Astrocyte (in vitro differentiated cells and primary cell): ENCODE measurements around the gene CCDC102A. TPM values are rescaled to one million over a fixed set of nuclear protein-coding genes. Genes with fewer than 3 reads are reported as not detected.

Source experiments
- DNase-seq: peaks from one replicate; pipeline ENCODE4 v3.0.0-alpha.2; 2010; ENCODE audit warnings: low read depth
- FAIRE-seq: peaks from 2 replicates; lab custom pipeline; 2011; peaks lifted over from hg19 to GRCh38; lab: Jason Lieb, UNC
- H2AFZ ChIP-seq: 2 replicates; pipeline ENCODE4 v1.6.0; 2012; ENCODE audit warnings: low read depth, low read length, inconsistent platforms
- H3K27ac ChIP-seq: 2 replicates; pipeline ENCODE4 v1.5.1; 2011; ENCODE audit warnings: low read depth, low read length, inconsistent platforms
- H3K27me3 ChIP-seq: 2 replicates; pipeline ENCODE4 v1.6.0; 2011; ENCODE audit warnings: low read length, inconsistent platforms; ENCODE audit not compliant: insufficient read depth
- H3K36me3 ChIP-seq: 2 replicates; pipeline ENCODE4 v1.5.1; 2011; ENCODE audit warnings: low read length, inconsistent platforms; ENCODE audit not compliant: insufficient read depth
- H3K4me1 ChIP-seq: 2 replicates; pipeline ENCODE4 v1.5.1; 2011; ENCODE audit warnings: low read length, inconsistent platforms; ENCODE audit not compliant: insufficient read depth
- H3K4me2 ChIP-seq: 2 replicates; pipeline ENCODE4 v1.6.0; 2012; ENCODE audit warnings: low read length, inconsistent platforms
- H3K4me3 ChIP-seq: 2 replicates; pipeline ENCODE4 v1.5.1; 2011; ENCODE audit warnings: low read depth, mild to moderate bottlenecking, low read length, inconsistent platforms; ENCODE audit not compliant: insufficient read depth
- H3K79me2 ChIP-seq: 2 replicates; pipeline ENCODE4 v1.6.0; 2012; ENCODE audit warnings: mild to moderate bottlenecking, low read length, inconsistent platforms; ENCODE audit not compliant: insufficient read depth
- H3K9ac ChIP-seq: 2 replicates; pipeline ENCODE4 v1.6.0; 2012; ENCODE audit warnings: mild to moderate bottlenecking, low read length, inconsistent platforms
- H3K9me3 ChIP-seq: 2 replicates; pipeline ENCODE4 v1.5.1; 2012; ENCODE audit warnings: low read depth, mild to moderate bottlenecking, low read length, inconsistent platforms; ENCODE audit not compliant: insufficient read depth
- H4K20me1 ChIP-seq: 2 replicates; pipeline ENCODE4 v1.6.0; 2012; ENCODE audit warnings: low read length, inconsistent platforms; ENCODE audit not compliant: insufficient read depth
- H3K27ac Mint-ChIP-seq: one replicate; pipeline ENCODE4 v1.8.0; 2021; ENCODE audit warnings: mild to moderate bottlenecking, mixed read lengths; ENCODE audit not compliant: unreplicated experiment
- H3K27me3 Mint-ChIP-seq: one replicate; pipeline ENCODE4 v1.8.0; 2021; ENCODE audit warnings: low read depth, mixed read lengths; ENCODE audit not compliant: unreplicated experiment
- H3K36me3 Mint-ChIP-seq: one replicate; pipeline ENCODE4 v1.8.0; 2021; ENCODE audit warnings: low read depth, mixed read lengths; ENCODE audit not compliant: unreplicated experiment
- H3K4me1 Mint-ChIP-seq: one replicate; pipeline ENCODE4 v1.8.0; 2021; ENCODE audit warnings: low read depth, mixed read lengths; ENCODE audit not compliant: unreplicated experiment
- H3K4me3 Mint-ChIP-seq: one replicate; pipeline ENCODE4 v1.8.0; 2021; ENCODE audit warnings: mild to moderate bottlenecking, moderate library complexity, mixed read lengths; ENCODE audit not compliant: unreplicated experiment
- H3K9me3 Mint-ChIP-seq: one replicate; pipeline ENCODE4 v1.8.0; 2021; ENCODE audit warnings: mild to moderate bottlenecking, mixed read lengths; ENCODE audit not compliant: unreplicated experiment
- EZH2 ChIP-seq: IDR thresholded peaks from 2 replicates; pipeline ENCODE4 v1.6.1; 2012; ENCODE audit warnings: mild to moderate bottlenecking, low read length, inconsistent platforms; ENCODE audit not compliant: insufficient read depth
- total RNA-seq: library from RNA; stranded (reverse); gene quantifications from 2 replicates; pipeline ENCODE4 v1.2.1, GENCODE V29; 2021
- TF ChIP-seq, protein P1 (sequence below): IDR thresholded peaks from 2 replicates; pipeline ENCODE4 v1.5.1; 2011; ENCODE audit warnings: low read depth, mild to moderate bottlenecking, inconsistent platforms, low read length, moderate library complexity; ENCODE audit not compliant: insufficient read depth

The CCDC102A gene
- total RNA-seq, 1 donor from 2014 or later, result 8.8 TPM

DNA sequence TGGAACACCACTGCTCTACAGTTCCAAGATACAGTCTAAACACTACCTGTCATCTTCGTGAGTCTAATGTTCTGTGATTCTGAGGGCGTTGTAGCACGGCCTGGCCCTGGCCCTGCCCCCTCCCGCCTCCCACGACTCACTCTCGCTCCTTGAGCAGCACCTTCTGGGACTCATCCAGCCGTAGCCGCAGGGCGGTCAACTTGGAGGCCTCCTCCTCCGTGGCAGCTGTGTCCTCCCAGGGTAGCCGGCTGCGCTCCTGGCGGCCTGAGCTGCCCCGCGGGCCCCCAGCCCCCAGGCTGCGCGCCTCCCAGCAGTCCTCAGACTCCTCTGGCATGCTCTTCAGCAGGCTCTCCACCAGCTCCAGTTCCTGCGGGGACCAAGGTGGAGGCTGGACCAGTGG lies 10.6 kb downstream of the CCDC102A start:
- H3K4me2 ChIP-seq, result no peak overlapping the region
- H3K9ac ChIP-seq, result no peak overlapping the region
- FAIRE-seq (no peak), DNase-seq (no peak)
- Mint-ChIP-seq H3K4me3 (no peak overlapping the region), H3K4me1 (peaks cover 12% of the 10 kb centered on the region), H3K27me3 (peaks cover 26% of the 10 kb centered on the region), H3K27ac (no peak overlapping the region), H3K36me3 (peaks cover 9% of the 10 kb centered on the region), H3K9me3 (peaks cover 4% of the 10 kb centered on the region)
- peaks cover 12% of the 10 kb centered on the region for H3K4me1 ChIP-seq
- no peaks in the 10 kb centered on the region for H3K79me2 ChIP-seq
- H4K20me1 ChIP-seq, result peaks cover 12% of the 10 kb centered on the region
- H3K27me3 ChIP-seq, result no peaks in the 10 kb centered on the region
- no peak for TF ChIP-seq EZH2
- TF ChIP-seq, protein P1, sequence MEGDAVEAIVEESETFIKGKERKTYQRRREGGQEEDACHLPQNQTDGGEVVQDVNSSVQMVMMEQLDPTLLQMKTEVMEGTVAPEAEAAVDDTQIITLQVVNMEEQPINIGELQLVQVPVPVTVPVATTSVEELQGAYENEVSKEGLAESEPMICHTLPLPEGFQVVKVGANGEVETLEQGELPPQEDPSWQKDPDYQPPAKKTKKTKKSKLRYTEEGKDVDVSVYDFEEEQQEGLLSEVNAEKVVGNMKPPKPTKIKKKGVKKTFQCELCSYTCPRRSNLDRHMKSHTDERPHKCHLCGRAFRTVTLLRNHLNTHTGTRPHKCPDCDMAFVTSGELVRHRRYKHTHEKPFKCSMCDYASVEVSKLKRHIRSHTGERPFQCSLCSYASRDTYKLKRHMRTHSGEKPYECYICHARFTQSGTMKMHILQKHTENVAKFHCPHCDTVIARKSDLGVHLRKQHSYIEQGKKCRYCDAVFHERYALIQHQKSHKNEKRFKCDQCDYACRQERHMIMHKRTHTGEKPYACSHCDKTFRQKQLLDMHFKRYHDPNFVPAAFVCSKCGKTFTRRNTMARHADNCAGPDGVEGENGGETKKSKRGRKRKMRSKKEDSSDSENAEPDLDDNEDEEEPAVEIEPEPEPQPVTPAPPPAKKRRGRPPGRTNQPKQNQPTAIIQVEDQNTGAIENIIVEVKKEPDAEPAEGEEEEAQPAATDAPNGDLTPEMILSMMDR, result no peak
- H3K4me3 ChIP-seq, result no peak overlapping the region
- H3K36me3 ChIP-seq, result no peaks in the 10 kb centered on the region
- no peaks in the 10 kb centered on the region for H3K9me3 ChIP-seq
- no peak overlapping the region for H3K27ac ChIP-seq
- no peak overlapping the region for H2AFZ ChIP-seq

DNA sequence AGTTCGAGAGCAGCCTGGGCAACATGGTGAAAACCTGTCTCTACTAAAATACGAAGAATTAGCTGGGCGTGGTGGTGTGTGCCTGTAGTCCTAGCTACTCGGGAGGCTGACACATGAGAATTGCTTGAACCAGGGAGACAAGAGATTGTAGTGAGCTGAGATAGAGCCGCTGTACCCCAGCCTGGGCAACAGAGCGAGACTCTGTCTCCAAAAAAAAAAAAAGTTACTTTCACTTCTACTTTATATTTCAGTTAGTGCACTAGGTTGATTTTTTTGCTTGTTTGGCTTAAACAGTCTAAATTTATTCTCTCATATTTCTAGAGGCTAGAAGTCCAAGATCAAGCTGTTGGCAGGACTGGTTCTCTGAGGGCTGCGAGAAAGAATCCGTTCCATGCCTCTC lies 13.4 kb downstream of the CCDC102A start:
- H3K27me3 Mint-ChIP-seq, result peaks cover 19% of the 10 kb centered on the region
- TF ChIP-seq, protein P1, result no peak
- no peak for TF ChIP-seq EZH2

DNA sequence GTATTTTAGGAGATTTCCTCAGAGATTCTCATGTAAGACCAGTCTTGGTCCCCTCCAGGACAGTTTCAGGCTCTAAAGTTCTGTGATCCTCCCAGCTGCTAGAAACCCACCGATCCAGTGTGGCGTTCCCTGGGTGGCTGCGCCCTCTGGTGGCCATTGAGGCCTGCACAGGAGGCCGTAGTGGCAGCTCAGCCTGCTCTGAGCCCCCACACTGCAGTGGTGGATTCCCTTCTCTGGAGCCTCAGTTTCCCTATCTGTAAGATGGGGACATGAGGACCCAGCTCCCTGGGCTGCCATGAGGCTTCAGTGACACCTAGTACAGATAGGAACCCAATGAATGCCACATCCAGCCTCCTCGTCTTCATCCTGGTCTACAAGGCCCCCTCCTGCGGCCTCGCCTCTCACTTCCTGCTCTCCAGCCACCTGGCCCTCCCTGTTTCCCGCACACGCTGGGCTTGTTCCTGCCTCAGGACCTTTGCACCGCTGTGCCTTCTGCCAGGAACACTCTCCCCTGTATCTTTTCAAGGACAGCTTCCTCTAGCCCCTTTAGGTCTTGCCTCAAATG lies 16.5 kb downstream of the CCDC102A start:
- no peaks in the 10 kb centered on the region for H3K79me2 ChIP-seq
- H3K27ac ChIP-seq, result no peak overlapping the region
- H3K36me3 Mint-ChIP-seq, result peaks cover 20% of the 10 kb centered on the region
- no peak overlapping the region for H3K4me2 ChIP-seq
- TF ChIP-seq EZH2, result no peak
- TF ChIP-seq, protein P1, result peak; percentile 94
- no peaks in the 10 kb centered on the region for H3K9me3 Mint-ChIP-seq
- peaks cover 2% of the 10 kb centered on the region for H3K4me1 Mint-ChIP-seq
- H3K9ac ChIP-seq, result no peak overlapping the region
- FAIRE-seq (no peak), DNase-seq (no peak)
- H3K9me3 ChIP-seq, result no peaks in the 10 kb centered on the region
- H4K20me1 ChIP-seq, result peaks cover 5% of the 10 kb centered on the region
- H3K27me3 ChIP-seq, result no peaks in the 10 kb centered on the region
- H3K27ac Mint-ChIP-seq, result no peak overlapping the region
- H2AFZ ChIP-seq, result no peak overlapping the region
- no peak overlapping the region for H3K4me3 Mint-ChIP-seq
- no peaks in the 10 kb centered on the region for H3K36me3 ChIP-seq
- H3K4me1 ChIP-seq, result no peaks in the 10 kb centered on the region
- no peak overlapping the region for H3K4me3 ChIP-seq
- peaks cover 17% of the 10 kb centered on the region for H3K27me3 Mint-ChIP-seq

More for the DNA sequence above, 13.4 kb downstream of the CCDC102A start:
- Histone ChIP-seq H3K36me3 (no peaks in the 10 kb centered on the region), H3K27me3 (no peaks in the 10 kb centered on the region), H4K20me1 (peaks cover 7% of the 10 kb centered on the region), H3K4me3 (no peak overlapping the region), H3K79me2 (no peaks in the 10 kb centered on the region), H3K9ac (no peak overlapping the region), H3K9me3 (no peaks in the 10 kb centered on the region), H3K4me1 (no peaks in the 10 kb centered on the region), H3K4me2 (no peak overlapping the region), H2AFZ (no peak overlapping the region), H3K27ac (no peak overlapping the region)
- no peaks in the 10 kb centered on the region for H3K9me3 Mint-ChIP-seq
- DNase-seq, result no peak
- H3K4me1 Mint-ChIP-seq, result no peaks in the 10 kb centered on the region
- H3K4me3 Mint-ChIP-seq, result no peak overlapping the region
- FAIRE-seq, result no peak
- peaks cover 7% of the 10 kb centered on the region for H3K36me3 Mint-ChIP-seq
- H3K27ac Mint-ChIP-seq, result no peak overlapping the region
